A549 (cell line): ENCODE results near the gene EDN1. TPM values are rescaled to one million over a fixed set of nuclear protein-coding genes. Genes with fewer than 3 reads are reported as not detected.
A peak's percentile ranks its signal among the peaks of the same experiment; 100 is the strongest.

Experiments used
- ATAC-seq, 2 experiments: fragments of 200-7000 bp in 1 of 2; fragments of >200 bp in 1 of 2; cut with Nextera tagmentation in 1 of 2; cut with Tn5 transposase in 1 of 2; 3 replicates each; pipeline versions ENCODE4 v1.8.0 to v1.9.1; 2018 to 2020; ENCODE audit warnings: mild to moderate bottlenecking in 1 of 2, moderate library complexity in 1 of 2
- CTCF ChIA-PET: fragments of 300-600 bp; sonication (Branson Sonifier 250); formaldehyde crosslinking; extraction: SDS; loops from one replicate; lab custom pipeline; 2021; ENCODE audit warnings: antibody characterized with exemption, inconsistent platforms; lab: Yijun Ruan, JAX
- POLR2A ChIA-PET: fragments of 350-600 bp; formaldehyde crosslinking; extraction: SDS; loops from one replicate; lab custom pipeline; 2021; ENCODE audit warnings: antibody characterized with exemption, inconsistent platforms; lab: Yijun Ruan, JAX
- DNase-seq, 2 experiments: peaks; one replicate each; pipeline versions ENCODE4 v3.0.0 to v3.0.0-alpha.2; 2011 to 2016; ENCODE audit warnings: low read depth in 1 of 2, low spot score in 1 of 2
- FAIRE-seq: peaks from 2 replicates; lab custom pipeline; 2011; peaks lifted over from hg19 to GRCh38; lab: Jason Lieb, UNC
- H3K27ac ChIP-seq, 2 experiments: fragments of >200 bp; sonication (Bioruptor Twin); formaldehyde crosslinking; 3 replicates each; pipeline ENCODE4 v1.5.1; 2016 to 2017
- H3K4me1 ChIP-seq: fragments of >200 bp; sonication (Bioruptor Twin); formaldehyde crosslinking; 3 replicates; pipeline ENCODE4 v1.6.1; 2016
- H3K4me2 ChIP-seq: fragments of >200 bp; sonication (Bioruptor Twin); formaldehyde crosslinking; 3 replicates; pipeline ENCODE4 v1.6.1; 2016
- H3K4me3 ChIP-seq: fragments of >200 bp; sonication (Bioruptor Twin); formaldehyde crosslinking; 3 replicates; pipeline ENCODE4 v1.5.1; 2016
- H3K9me3 ChIP-seq: fragments of >200 bp; sonication (Bioruptor Twin); formaldehyde crosslinking; 3 replicates; pipeline ENCODE4 v1.6.1; 2016
- BCL3 ChIP-seq: fragments of >200 bp; sonication (Bioruptor Twin); formaldehyde crosslinking; IDR thresholded peaks from 3 replicates; pipeline ENCODE4 v1.6.1; 2016
- CBX2 ChIP-seq: fragments of 200-600 bp; sonication (generic); IDR thresholded peaks from 2 replicates; pipeline ENCODE4 v1.6.1; 2016; ENCODE audit warnings: low read depth, mild to moderate bottlenecking, borderline replicate concordance
- CHD4 ChIP-seq: fragments of 200-600 bp; sonication (generic); IDR thresholded peaks from 2 replicates; pipeline ENCODE4 v1.6.1; 2016; ENCODE audit warnings: antibody characterized with exemption, mild to moderate bottlenecking, borderline replicate concordance
- E2F6 ChIP-seq: IDR thresholded peaks from 2 replicates; pipeline ENCODE4 v1.6.1; 2012; ENCODE audit warnings: low read depth, borderline replicate concordance
- EHF ChIP-seq: fragments of 250-450 bp; sonication (Bioruptor Pico); IDR thresholded peaks from 2 replicates; pipeline ENCODE4 v1.5.0; 2020; ENCODE audit warnings: mild to moderate bottlenecking
- EHMT2 ChIP-seq: fragments of 200-600 bp; sonication (generic); IDR thresholded peaks from 2 replicates; pipeline ENCODE4 v1.6.1; 2016; ENCODE audit warnings: antibody characterized with exemption, low read depth, mild to moderate bottlenecking, moderate library complexity
- EP300 ChIP-seq, 2 experiments: fragments of >200 bp; sonication (Bioruptor Twin); formaldehyde crosslinking; IDR thresholded peaks; 2 replicates in 1 of 2; 3 replicates in 1 of 2; pipeline ENCODE4 v1.6.1; 2016 to 2017
- FOSB ChIP-seq: fragments of 250-450 bp; sonication (Bioruptor Pico); IDR thresholded peaks from 2 replicates; pipeline ENCODE4 v1.5.0; 2020; ENCODE audit warnings: mild to moderate bottlenecking, moderate library complexity
- FOSL2 ChIP-seq, 2 experiments: fragments of 450-650 bp in 1 of 2; fragments of >200 bp in 1 of 2; sonication (Bioruptor Twin) in 1 of 2; formaldehyde crosslinking; IDR thresholded peaks; 2 replicates each; pipeline versions ENCODE4 v1.5.0 to v1.6.1; 2016 to 2020; ENCODE audit warnings: mild to moderate bottlenecking in 1 of 2, moderate library complexity in 1 of 2
- GATA3 ChIP-seq: IDR thresholded peaks from 2 replicates; pipeline ENCODE4 v1.6.1; 2012; ENCODE audit warnings: borderline replicate concordance
- HDAC2 ChIP-seq: fragments of 200-600 bp; sonication (generic); IDR thresholded peaks from 2 replicates; pipeline ENCODE4 v1.6.1; 2016
- HES2 ChIP-seq: fragments of >200 bp; sonication (Bioruptor Twin); formaldehyde crosslinking; IDR thresholded peaks from 2 replicates; pipeline ENCODE4 v1.6.1; 2016
- HEYL ChIP-seq: fragments of 250-450 bp; sonication (Bioruptor Pico); IDR thresholded peaks from 2 replicates; pipeline ENCODE4 v1.8.0; 2021; ENCODE audit warnings: mild to moderate bottlenecking, moderate library complexity
- HOXA7 ChIP-seq: fragments of 250-450 bp; sonication (Bioruptor Pico); IDR thresholded peaks from 2 replicates; pipeline ENCODE4 v1.5.0; 2020; ENCODE audit warnings: mild to moderate bottlenecking, moderate library complexity
- HOXB13 ChIP-seq: fragments of 250-450 bp; sonication (Bioruptor Pico); IDR thresholded peaks from 2 replicates; pipeline ENCODE4 v1.5.0; 2020; ENCODE audit warnings: low read depth, mild to moderate bottlenecking, moderate library complexity
- HOXB5 ChIP-seq: fragments of 250-450 bp; sonication (Bioruptor Pico); IDR thresholded peaks from 2 replicates; pipeline ENCODE4 v1.5.0; 2020; ENCODE audit warnings: mild to moderate bottlenecking, moderate library complexity
- JUN ChIP-seq, 2 experiments: fragments of >200 bp; sonication (Bioruptor Twin); formaldehyde crosslinking; IDR thresholded peaks; 2 replicates in 1 of 2; 3 replicates in 1 of 2; pipeline ENCODE4 v1.6.1; 2016 to 2017
- JUNB ChIP-seq: fragments of >200 bp; sonication (Bioruptor Twin); formaldehyde crosslinking; IDR thresholded peaks from 2 replicates; pipeline ENCODE4 v1.6.1; 2016
- KDM5A ChIP-seq: fragments of 200-600 bp; sonication (generic); IDR thresholded peaks from 2 replicates; pipeline ENCODE4 v1.6.1; 2016; ENCODE audit warnings: antibody characterized with exemption, mild to moderate bottlenecking
- MAFK ChIP-seq: fragments of 450-650 bp; IDR thresholded peaks from 2 replicates; pipeline ENCODE4 v1.6.1; 2014; ENCODE audit not compliant: partially characterized antibody
- MAX ChIP-seq: IDR thresholded peaks from 2 replicates; pipeline ENCODE4 v1.6.1; 2012
- NFE2L2 ChIP-seq: fragments of 150-350 bp; conservative IDR thresholded peaks from 2 replicates; pipeline ENCODE4 v1.6.1; 2014; ENCODE audit warnings: low read length
- NPAS2 ChIP-seq: fragments of 250-450 bp; sonication (Bioruptor Pico); IDR thresholded peaks from 2 replicates; pipeline ENCODE4 v1.8.0; 2022; ENCODE audit warnings: mild to moderate bottlenecking, moderate library complexity, borderline replicate concordance
- PHF8 ChIP-seq: fragments of 200-600 bp; sonication (generic); IDR thresholded peaks from 2 replicates; pipeline ENCODE4 v1.6.1; 2016; ENCODE audit warnings: low read depth, mild to moderate bottlenecking, antibody characterized with exemption, moderate library complexity, borderline replicate concordance
- POLR2AphosphoS2 ChIP-seq: conservative IDR thresholded peaks from 2 replicates; pipeline ENCODE4 v1.6.1; 2012; ENCODE audit warnings: low read length, improper control_type of control experiment, inconsistent platforms
- RAD21 ChIP-seq, 2 experiments: fragments of >200 bp in 1 of 2; sonication (Bioruptor Twin) in 1 of 2; formaldehyde crosslinking in 1 of 2; IDR thresholded peaks in 1 of 2; conservative IDR thresholded peaks in 1 of 2; 2 replicates in 1 of 2; 3 replicates in 1 of 2; pipeline ENCODE4 v1.6.1; 2012 to 2018; ENCODE audit warnings: inconsistent platforms in 1 of 2
- RARB ChIP-seq: fragments of 250-450 bp; sonication (Bioruptor Pico); IDR thresholded peaks from 2 replicates; pipeline ENCODE4 v1.8.0; 2021; ENCODE audit warnings: mild to moderate bottlenecking, moderate library complexity
- RCOR1 ChIP-seq: fragments of 150-350 bp; IDR thresholded peaks from 2 replicates; pipeline ENCODE4 v1.6.1; 2014; ENCODE audit warnings: antibody characterized with exemption, low read length, low read depth
- RNF2 ChIP-seq: fragments of 200-600 bp; sonication (generic); IDR thresholded peaks from 2 replicates; pipeline ENCODE4 v1.6.1; 2016; ENCODE audit warnings: low read depth, mild to moderate bottlenecking, antibody characterized with exemption, moderate library complexity, borderline replicate concordance
- SMC3 ChIP-seq: fragments of >200 bp; sonication (Bioruptor Twin); formaldehyde crosslinking; IDR thresholded peaks from 3 replicates; pipeline ENCODE4 v1.6.1; 2018; ENCODE audit warnings: inconsistent platforms
- SREBF2 ChIP-seq: fragments of 450-650 bp; IDR thresholded peaks from 2 replicates; pipeline ENCODE4 v1.6.1; 2014; ENCODE audit warnings: mild to moderate bottlenecking, moderate library complexity
- TP53 ChIP-seq: fragments of 250-450 bp; sonication (Bioruptor Pico); IDR thresholded peaks from 2 replicates; pipeline ENCODE4 v1.5.0; 2021; ENCODE audit warnings: mild to moderate bottlenecking, moderate library complexity
- ZNF302 ChIP-seq: fragments of 250-450 bp; sonication (Bioruptor Pico); IDR thresholded peaks from 2 replicates; pipeline ENCODE4 v1.9.0; 2021; ENCODE audit warnings: inconsistent platforms, mild to moderate bottlenecking, moderate library complexity
- ZSCAN20 ChIP-seq: fragments of 250-450 bp; sonication (Bioruptor Pico); IDR thresholded peaks from 2 replicates; pipeline ENCODE4 v1.8.0; 2022; ENCODE audit warnings: mild to moderate bottlenecking, moderate library complexity
- WGBS: methylation state at CpG from one replicate; pipeline ENCODE4 v1.1.6; 2017; ENCODE audit errors: missing lambda C conversion rate; 5-methylcytosine and 5-hydroxymethylcytosine counted together
- polyA plus RNA-seq, 4 experiments: library from polyadenylated mRNA; depleted of rRNA in 3 of 4; stranded (reverse); fragments of >200 nt; fragmentation: RNase III in 1 of 4; extraction: RNeasy Plus Mini Kit Qiagen cat#74134 plus additional on column Dnase treatment in 1 of 4; gene quantifications; 2 replicates in 3 of 4; 3 replicates in 1 of 4; pipeline ENCODE4 v1.2.3, GENCODE V29; 2011 to 2017

EDN1 gene
- polyA plus RNA-seq, 2 of the 4 experiments (the other 2 are of a cell fraction), result 33.5 to 87.4 TPM

GRCh38 chr6:12295558-12296254 is 5.5 kb downstream of the EDN1 start:
- ChIA-PET POLR2A (interaction anchor here (1.1 to 1.5 kb wide), 2 partner anchors 53 to 308 kb away, joined by 6 to 12 read pairs; no protein-coding TSS in a partner anchor), CTCF (interaction anchor here (17.8 kb wide), 1 partner anchor 310 kb away, joined by 208 read pairs; no protein-coding TSS in a partner anchor)
- peak overlapping the region; percentile 92 for H3K4me2 ChIP-seq
- peak in 1 of 2 experiments; percentile 59 for DNase-seq
- H3K27ac ChIP-seq, result peak overlapping the region; percentile 89 to 95
- H3K9me3 ChIP-seq, result no peaks in the 10 kb centered on the region
- no peak for FAIRE-seq
- H3K4me3 ChIP-seq, result peak overlapping the region; percentile 81
- peak; percentile 48 to 55 for ATAC-seq
- WGBS, result 2% methylated on average over 11 of the region's 14 CpGs
- peak; percentile 52; the same call in 1 of the 2 replicates for TF ChIP-seq EHF (CRISPR knock-in tag)
- TF ChIP-seq HES2, result no peak
- TF ChIP-seq HOXB5 (CRISPR knock-in tag), result peak; percentile 59; the same call in 1 of the 2 replicates
- no peak for TF ChIP-seq EP300 (IDR thresholded peaks at IDR 0.05)
- TF ChIP-seq NFE2L2, result no peak
- TF ChIP-seq NPAS2 (CRISPR knock-in tag), result no peak
- TF ChIP-seq RNF2, result no peak
- TF ChIP-seq SREBF2, result no peak
- peak; percentile 74 for TF ChIP-seq FOSB (CRISPR knock-in tag)
- no peak for TF ChIP-seq PHF8
- peak; percentile 83; the same call in 1 of the 2 replicates for TF ChIP-seq ZSCAN20
- no peak for TF ChIP-seq ZNF302
- no peak for TF ChIP-seq HDAC2
- TF ChIP-seq HOXA7 (CRISPR knock-in tag), result peak; percentile 78; the same call in 1 of the 2 replicates
- no peak for TF ChIP-seq E2F6
- TF ChIP-seq HEYL, result peak; percentile 73; the same call in 1 of the 2 replicates
- TF ChIP-seq HOXB13 (CRISPR knock-in tag), result peak; percentile 69; the same call in 1 of the 2 replicates
- no peak for TF ChIP-seq CHD4
- TF ChIP-seq EHMT2, result no peak
- peak; percentile 13; the same call in 1 of the 2 replicates for TF ChIP-seq MAX
- TF ChIP-seq TP53 (CRISPR knock-in tag), result peak; percentile 16; the same call in 1 of the 2 replicates
- peaks cover 66% of the 10 kb centered on the region for H3K4me1 ChIP-seq

GRCh38 chr6:12296255-12296573 is 6.1 kb downstream of the EDN1 start:
- peak; percentile 54 to 55 for ATAC-seq
- H3K27ac ChIP-seq, result peak overlapping the region; percentile 89 to 95
- TF ChIP-seq EP300 (IDR thresholded peaks at IDR 0.05) (peak; percentile 40 to 72; a peak in 2 of 5 replicates), SMC3 (peak; percentile 27; the same call in 1 of the 3 replicates), BCL3 (peak; percentile 20; the same call in 1 of the 3 replicates), HOXB5 (CRISPR knock-in tag) (0 out of 2 replicates have a peak, but pooled peaks have one; percentile 5), RAD21 (conservative IDR thresholded peaks at IDR 0.05 in 1 of 2, IDR thresholded peaks at IDR 0.05 in 1 of 2) (peak in 1 of 2 experiments; percentile 40; a peak in 3 of 5 replicates), POLR2AphosphoS2 (peak; percentile 93; the same call in 1 of the 2 replicates), JUNB (peak; percentile 65), MAX (peak; percentile 53), KDM5A (no peak), EHF (CRISPR knock-in tag) (no peak), GATA3 (peak; percentile 63), RCOR1 (no peak), FOSL2 (IDR thresholded peaks at IDR 0.05) (peak; percentile 35; the same call in 1 of the 2 replicates), FOSL2 (CRISPR knock-in tag; IDR thresholded peaks at IDR 0.05) (peak; percentile 75), RARB (CRISPR knock-in tag) (no peak), HOXA7 (CRISPR knock-in tag) (no peak), JUN (IDR thresholded peaks at IDR 0.05) (peak; percentile 81 to 87), PHF8 (no peak), CBX2 (no peak), MAFK (peak; percentile 41)
- H3K9me3 ChIP-seq, result no peaks in the 10 kb centered on the region
- H3K4me1 ChIP-seq, result peaks cover 69% of the 10 kb centered on the region
- ChIA-PET CTCF (interaction anchor here (0.7 to 17.8 kb wide), 3 partner anchors 18 to 309 kb away, joined by 3 to 208 read pairs (median 4); no protein-coding TSS in a partner anchor), POLR2A (interaction anchor here (1.0 kb wide), 1 partner anchor 18 kb away, joined by 3 read pairs; no protein-coding TSS in a partner anchor)
- peak; percentile 23 for FAIRE-seq
- H3K4me2 ChIP-seq, result peak overlapping the region; percentile 92
- H3K4me3 ChIP-seq, result peak overlapping the region; percentile 81
- peak; percentile 67 to 92 for DNase-seq
- WGBS, result 2% methylated on average over 5 of the region's 5 CpGs
